Measurements from ENCODE around the gene CUX1. TPM values are rescaled to one million over a fixed set of nuclear protein-coding genes. Genes with fewer than 3 reads are reported as not detected.

The CUX1 gene
- polyA plus RNA-seq, 12 donors, result 38.3 to 53.1 (median 44.7) TPM

DNA sequence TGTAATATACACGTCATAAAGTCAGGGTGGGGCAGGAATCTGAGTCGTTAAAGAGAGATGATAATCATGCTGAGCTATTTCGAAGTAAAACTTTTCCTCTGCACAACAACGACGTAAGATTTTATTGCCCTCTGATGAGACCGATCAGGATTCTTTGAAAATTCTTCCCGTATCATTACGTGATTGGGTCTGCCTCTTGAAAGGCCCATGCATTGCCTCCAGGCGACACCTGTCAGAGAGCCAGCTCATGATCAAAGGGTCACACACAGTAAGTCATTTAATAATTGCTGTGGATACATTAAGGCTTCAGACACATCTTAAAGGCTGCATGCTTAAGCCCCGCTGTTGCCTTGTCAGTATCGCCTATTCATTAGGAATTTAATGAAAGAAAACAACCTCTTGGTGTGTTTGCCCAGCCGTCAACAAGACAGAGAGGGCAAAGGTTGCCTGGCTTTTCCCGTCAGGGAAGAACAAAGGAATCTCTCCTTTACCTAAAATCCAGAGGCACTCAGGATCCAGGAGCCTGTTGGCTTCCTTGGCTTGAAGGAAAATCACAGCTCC lies 280.3 kb downstream of the CUX1 start:
- no peak for DNase-seq

DNA sequence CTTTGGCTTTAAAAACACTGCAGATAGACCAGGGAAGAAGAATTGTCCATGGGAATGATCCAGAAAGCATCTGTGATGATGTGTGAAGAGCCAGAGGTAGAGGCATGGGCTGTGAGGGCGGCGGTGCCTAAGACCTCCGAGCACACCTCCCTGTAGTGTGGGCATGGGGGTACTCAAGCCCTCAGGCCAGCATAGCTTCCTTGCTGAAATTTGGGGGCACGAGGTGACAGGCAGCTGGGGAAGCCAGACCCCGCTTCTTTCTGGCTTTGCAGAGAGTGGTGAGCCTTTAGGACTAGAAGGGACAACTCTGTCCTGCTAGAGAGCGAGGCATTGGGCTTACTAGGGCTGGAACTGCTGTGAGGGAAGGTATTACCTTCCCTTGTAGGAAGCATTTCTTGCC lies 281.6 kb downstream of the CUX1 start:
- no peak for DNase-seq

- no peak for DNase-seq
Measured at GRCh38 chr7:102099474-102099873, 282.0 kb downstream of the CUX1 start.

GRCh38 chr7:102101111-102101551 lies 283.7 kb downstream of the CUX1 start:
- no peak for DNase-seq

DNA sequence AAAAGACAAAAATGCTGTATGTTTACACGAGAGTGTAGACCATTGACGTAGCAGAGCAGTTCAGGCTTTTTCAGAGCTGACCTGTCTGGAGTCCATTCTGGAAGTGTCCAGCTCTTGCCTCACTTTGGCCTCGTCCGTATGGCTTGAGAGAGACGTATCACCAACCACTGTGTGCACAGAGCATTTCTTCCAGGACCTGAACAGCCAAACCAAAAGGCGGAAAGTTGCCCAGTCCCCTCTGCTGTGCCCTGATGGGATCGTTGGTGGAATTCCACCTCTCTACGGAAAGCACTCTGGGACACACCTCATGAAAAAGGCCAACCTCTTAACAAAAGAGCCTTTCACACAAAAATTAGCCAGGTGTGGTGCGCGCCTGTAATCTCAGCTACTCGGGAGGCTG lies 284.5 kb downstream of the CUX1 start:
- DNase-seq, result no peak

GRCh38 chr7:102103027-102103372 lies 285.6 kb downstream of the CUX1 start:
- no peak for DNase-seq

GRCh38 chr7:102104245-102104644 lies 286.8 kb downstream of the CUX1 start:
- no peak for DNase-seq

GRCh38 chr7:102106625-102107024 lies 289.2 kb downstream of the CUX1 start:
- DNase-seq, result no peak

DNA sequence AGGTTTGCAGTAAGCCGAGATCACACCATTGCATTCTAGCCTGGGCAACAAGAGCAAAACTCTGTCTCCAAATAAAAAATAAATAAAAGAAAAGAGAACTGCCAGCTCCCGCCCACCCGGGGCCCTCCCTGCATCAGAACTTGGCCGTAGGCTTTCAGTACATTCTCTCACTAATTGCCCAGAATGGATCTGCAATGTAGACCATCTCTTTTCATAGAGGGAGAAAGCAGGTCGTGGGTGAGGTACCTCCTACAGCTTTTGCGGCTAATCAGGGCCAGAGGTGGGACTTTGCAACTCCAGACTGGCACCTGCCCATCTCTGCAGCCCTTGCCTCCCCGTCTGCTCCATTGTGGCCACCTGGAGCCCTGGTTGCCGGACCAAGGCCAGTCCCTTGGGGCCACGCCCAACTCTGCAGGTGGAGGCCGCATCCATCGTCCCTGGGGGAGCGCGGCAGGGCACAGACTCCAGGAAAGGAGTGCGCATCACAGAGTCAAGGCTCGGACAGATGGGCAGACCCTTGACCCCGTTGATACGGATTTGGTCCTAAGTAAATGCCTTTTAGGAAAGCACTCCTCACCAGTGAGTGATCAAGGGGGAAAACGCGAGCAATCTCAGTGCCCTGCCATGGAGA lies 290.2 kb downstream of the CUX1 start:
- DNase-seq, result no peak

DNA sequence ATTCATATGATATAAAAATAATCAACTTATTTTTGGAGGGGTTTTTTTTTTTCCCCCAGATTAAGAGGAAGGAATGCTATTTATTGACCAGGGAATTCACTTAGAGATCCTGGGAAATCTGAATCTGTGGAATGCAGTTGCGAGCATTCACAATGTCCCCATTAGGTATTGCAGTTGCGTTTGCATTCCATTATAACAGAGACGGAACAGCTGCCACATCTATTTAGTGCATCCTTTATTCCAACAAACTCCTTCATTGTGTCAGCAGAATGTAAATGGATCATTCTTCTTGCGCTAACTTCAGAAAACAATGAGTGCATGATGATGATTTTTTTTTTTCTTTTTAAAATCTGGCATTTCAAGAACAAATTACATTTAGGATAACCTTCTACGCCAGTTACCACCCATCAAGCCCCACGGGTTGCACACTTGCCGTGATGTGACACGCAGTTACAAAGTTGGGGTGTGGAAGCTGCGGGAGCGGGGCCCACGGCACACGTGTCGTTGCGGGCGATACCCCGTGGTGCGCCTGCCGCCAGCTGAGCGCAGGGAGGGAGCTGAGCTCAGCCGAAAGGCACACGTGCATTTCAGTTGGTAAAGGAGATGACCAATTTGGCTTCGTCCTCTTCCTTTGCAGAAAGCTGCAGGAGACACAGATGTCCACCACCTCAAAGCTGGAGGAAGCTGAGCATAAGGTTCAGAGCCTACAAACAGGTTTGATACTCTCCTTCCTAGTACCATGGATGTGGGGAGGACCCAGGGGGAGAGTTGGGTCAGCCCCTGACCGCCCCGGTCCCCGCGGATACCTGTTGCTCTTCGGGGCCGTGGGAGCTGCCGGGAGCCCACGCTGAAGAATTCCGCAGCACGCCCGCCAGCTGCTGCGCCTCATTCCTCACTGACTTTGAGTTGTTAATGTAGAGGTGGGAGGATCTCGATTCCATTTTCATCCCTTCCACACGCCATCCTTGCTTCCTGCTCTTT lies 293.9 kb downstream of the CUX1 start:
- DNase-seq, result no peak

- no peak for DNase-seq
Measured at GRCh38 chr7:102115181-102115580, 297.8 kb downstream of the CUX1 start.

DNA sequence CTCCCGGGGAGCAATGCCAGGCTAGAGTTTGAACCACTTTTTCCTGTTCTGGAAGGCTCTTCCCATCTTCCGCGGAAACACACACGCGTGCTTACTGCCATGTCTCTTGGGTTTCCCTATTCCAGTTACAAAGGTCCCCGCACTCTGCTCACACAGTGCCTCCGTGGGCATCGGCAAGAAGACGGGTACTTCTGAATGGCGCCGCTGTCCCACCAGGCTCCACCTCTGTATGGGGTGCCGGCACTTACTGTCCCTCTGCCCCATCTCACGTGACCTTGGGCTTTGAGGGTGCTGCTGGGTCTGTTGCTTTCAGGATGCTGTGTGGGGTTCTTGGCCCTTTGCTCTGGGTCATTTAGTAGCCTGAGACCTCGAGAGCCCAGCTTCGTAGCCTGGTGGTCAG lies 298.5 kb downstream of the CUX1 start:
- no peak for DNase-seq

GRCh38 chr7:102117743-102118142 lies 300.3 kb downstream of the CUX1 start:
- DNase-seq, result no peak

- no peak for DNase-seq
Measured at GRCh38 chr7:102119213-102119651, 301.8 kb downstream of the CUX1 start.

DNA sequence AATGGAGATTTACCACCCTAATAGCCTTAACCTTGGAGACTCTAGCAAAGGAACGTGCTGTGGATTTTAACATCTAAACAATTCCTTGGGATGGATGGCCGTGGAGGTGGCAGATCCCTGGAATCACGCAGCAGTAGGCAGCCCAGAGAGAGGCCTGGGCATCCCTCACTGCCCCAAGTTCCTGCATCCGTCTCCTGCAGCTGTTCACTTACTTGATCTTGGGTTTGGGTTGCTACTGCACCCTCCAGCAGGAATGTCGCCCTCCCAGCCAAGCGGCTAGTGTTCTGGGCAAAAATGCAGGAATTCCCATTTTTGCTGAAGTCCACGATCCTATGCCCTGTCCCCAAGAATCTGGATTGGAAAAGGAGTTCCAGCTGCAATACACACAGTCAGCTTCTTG lies 302.5 kb downstream of the CUX1 start:
- no peak for DNase-seq

GRCh38 chr7:102120666-102121195 lies 303.3 kb downstream of the CUX1 start:
- no peak for DNase-seq

DNA sequence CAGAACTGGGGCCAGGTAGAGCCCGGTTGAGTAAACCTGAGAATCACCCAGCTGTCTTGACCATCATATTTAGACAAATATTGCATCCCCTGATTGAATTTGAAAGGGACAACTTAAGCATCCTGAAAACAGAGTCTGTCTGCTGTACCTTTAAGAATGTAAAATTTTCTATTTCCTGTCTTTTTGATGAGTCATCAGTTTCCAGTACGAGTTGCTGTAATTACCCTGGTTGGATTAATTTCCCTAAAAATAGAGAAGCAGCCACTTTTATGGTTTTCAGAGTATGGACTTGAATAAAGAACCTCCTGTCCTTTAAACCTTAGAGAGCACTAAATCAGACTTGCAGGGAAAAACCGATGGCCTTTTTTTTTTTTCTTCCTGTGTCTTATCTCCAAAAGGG lies 304.6 kb downstream of the CUX1 start:
- DNase-seq, result no peak

- DNase-seq, result no peak
Measured at GRCh38 chr7:102125127-102125596, 307.7 kb downstream of the CUX1 start.

DNA sequence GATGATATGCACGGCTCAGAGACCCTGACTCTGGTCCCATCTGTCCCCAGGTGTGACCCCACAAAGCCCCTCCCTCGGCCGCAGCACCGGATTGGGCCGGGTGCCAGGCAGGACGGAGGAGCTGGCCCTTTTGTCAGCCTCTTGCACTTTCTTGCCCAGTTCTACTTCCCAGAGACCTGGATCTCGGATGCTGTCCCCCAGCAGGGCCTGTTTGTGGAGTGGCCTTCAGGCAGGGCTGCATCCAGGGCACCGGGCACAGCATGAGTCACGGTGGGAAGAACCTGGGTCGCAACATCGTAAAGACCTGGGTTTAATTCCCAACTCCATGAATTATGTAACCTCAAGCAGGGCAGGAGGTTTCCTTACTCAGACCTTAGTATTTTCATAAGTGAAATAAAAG lies 310.9 kb downstream of the CUX1 start:
- no peak for DNase-seq

DNA sequence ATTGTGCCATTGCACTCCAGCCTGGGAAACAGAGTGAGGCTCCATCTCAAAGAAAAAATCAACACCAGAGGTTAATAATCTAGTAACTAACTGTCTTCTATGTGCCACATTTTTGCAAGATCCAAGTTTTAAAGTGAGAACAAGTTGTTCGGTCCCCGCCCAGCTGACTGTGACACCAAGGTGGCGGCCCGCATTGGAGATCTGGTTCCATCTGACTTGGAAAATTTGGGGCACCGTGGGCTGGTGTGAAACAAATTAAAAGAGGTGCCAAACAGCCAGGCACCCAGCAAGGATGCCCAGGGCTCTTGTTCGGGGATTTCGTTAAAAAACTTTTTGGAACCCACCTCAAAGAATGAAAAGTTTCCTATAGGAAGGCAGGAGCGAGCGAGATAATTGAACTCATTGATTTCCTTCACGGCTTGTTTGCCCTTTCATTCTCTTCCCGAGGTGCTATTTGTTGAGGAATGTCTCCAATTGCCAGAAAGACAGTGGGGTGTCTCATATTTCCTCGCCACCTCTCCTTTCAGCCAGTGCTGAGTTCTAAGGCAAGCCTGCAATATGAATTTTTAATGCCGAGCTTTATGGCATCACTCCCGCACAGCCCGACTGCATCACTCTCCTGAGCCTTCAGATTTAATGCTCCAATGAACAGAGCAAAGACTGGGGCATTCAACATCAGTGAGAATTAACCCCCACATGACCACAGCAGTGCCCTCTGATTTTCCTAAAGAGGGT lies 312.4 kb downstream of the CUX1 start:
- no peak for DNase-seq

GRCh38 chr7:102132209-102132752 lies 314.9 kb downstream of the CUX1 start:
- DNase-seq, result no peak

Data from muscle of arm (tissue), 12 donors.